ENCODE measurements around the gene TRIM71.
"Not testable (repeated sequence)": the region's sequence is repeated elsewhere in the genome, so short reads cannot be mapped to it uniquely, and the experiment has no call there.

DNA sequence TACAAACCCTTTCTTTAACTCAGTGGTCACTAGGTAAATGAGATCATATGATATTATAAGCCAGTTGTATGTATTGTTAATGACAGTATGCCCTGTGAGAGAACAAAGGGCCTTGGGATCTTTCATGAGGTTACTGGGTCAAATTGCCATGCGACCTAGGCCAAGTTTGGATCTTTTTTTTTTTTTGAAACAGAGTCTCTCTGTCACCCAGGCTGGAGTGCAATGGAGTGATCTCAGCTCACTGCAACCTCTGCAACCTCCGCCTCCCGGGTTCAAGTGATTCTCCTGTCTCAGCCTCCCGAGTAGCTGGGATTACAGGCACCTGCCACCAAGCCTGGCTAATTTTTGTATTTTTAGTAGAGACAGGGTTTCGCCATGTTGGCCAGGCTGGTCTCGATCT is 27.7 kb downstream of the TRIM71 start:
- TF ChIP-seq, protein P1, sequence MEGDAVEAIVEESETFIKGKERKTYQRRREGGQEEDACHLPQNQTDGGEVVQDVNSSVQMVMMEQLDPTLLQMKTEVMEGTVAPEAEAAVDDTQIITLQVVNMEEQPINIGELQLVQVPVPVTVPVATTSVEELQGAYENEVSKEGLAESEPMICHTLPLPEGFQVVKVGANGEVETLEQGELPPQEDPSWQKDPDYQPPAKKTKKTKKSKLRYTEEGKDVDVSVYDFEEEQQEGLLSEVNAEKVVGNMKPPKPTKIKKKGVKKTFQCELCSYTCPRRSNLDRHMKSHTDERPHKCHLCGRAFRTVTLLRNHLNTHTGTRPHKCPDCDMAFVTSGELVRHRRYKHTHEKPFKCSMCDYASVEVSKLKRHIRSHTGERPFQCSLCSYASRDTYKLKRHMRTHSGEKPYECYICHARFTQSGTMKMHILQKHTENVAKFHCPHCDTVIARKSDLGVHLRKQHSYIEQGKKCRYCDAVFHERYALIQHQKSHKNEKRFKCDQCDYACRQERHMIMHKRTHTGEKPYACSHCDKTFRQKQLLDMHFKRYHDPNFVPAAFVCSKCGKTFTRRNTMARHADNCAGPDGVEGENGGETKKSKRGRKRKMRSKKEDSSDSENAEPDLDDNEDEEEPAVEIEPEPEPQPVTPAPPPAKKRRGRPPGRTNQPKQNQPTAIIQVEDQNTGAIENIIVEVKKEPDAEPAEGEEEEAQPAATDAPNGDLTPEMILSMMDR (conservative IDR thresholded peaks at IDR 0.05; ENCODE audit: low read length), result not testable (repeated sequence)
- TF ChIP-seq EZH2phosphoT487 (IDR thresholded peaks at IDR 0.05; ENCODE audit: borderline replicate concordance), result not testable (repeated sequence)
